ENCODE measurements around the gene NPY4R2.
"Not testable (repeated sequence)": the region's sequence is repeated elsewhere in the genome, so short reads cannot be mapped to it uniquely, and the experiment has no call there.

The NPY4R2 gene

GRCh38 chr10:47933462-47933861 lies 15.0 kb downstream of the NPY4R2 start:
- DNase-seq, result not testable (repeated sequence)

- DNase-seq, result not testable (repeated sequence)
These were observed 18.3 kb downstream of the NPY4R2 start for GRCh38 chr10:47936772-47937228.

GRCh38 chr10:47937634-47938033 lies 19.2 kb downstream of the NPY4R2 start:
- DNase-seq, result not testable (repeated sequence)

- not testable (repeated sequence) for DNase-seq
These were observed 22.4 kb downstream of the NPY4R2 start for GRCh38 chr10:47940821-47941220.

GRCh38 chr10:47941379-47941778 lies 22.9 kb downstream of the NPY4R2 start:
- DNase-seq, result not testable (repeated sequence)

- not testable (repeated sequence) for DNase-seq
These were observed 24.0 kb downstream of the NPY4R2 start for GRCh38 chr10:47942351-47943019.

- DNase-seq, result not testable (repeated sequence)
These were observed 24.9 kb downstream of the NPY4R2 start for GRCh38 chr10:47943328-47943727.

GRCh38 chr10:47947424-47947823 lies 29.0 kb downstream of the NPY4R2 start:
- DNase-seq, result not testable (repeated sequence)

GRCh38 chr10:47957158-47957557 lies 38.7 kb downstream of the NPY4R2 start:
- not testable (repeated sequence) for DNase-seq

GRCh38 chr10:47959677-47960076 lies 41.2 kb downstream of the NPY4R2 start:
- not testable (repeated sequence) for DNase-seq

GRCh38 chr10:47960699-47961098 lies 42.2 kb downstream of the NPY4R2 start:
- not testable (repeated sequence) for DNase-seq

- DNase-seq, result not testable (repeated sequence)
These were observed 44.3 kb downstream of the NPY4R2 start for GRCh38 chr10:47962785-47963184.

GRCh38 chr10:47964280-47965063 lies 46.0 kb downstream of the NPY4R2 start:
- not testable (repeated sequence) for DNase-seq

- not testable (repeated sequence) for DNase-seq
These were observed 50.5 kb downstream of the NPY4R2 start for GRCh38 chr10:47968988-47969387.

- DNase-seq, result not testable (repeated sequence)
These were observed 51.6 kb downstream of the NPY4R2 start for GRCh38 chr10:47970047-47970446.

GRCh38 chr10:47971598-47971997 lies 53.1 kb downstream of the NPY4R2 start:
- not testable (repeated sequence) for DNase-seq

- not testable (repeated sequence) for DNase-seq
These were observed 53.6 kb downstream of the NPY4R2 start for GRCh38 chr10:47972077-47972476.
